GM23248 (cell line): Measurements from ENCODE around the gene ADAT3.

Experiments used
- EZH2 ChIP-seq: fragments of 200-600 bp; sonication (generic); IDR thresholded peaks from 2 replicates; pipeline ENCODE4 v1.6.1; 2018; ENCODE audit warnings: antibody characterized with exemption, mild to moderate bottlenecking; ENCODE audit not compliant: insufficient read depth, poor library complexity, severe bottlenecking
- EZH2phosphoT487 ChIP-seq: fragments of 200-600 bp; sonication (generic); IDR thresholded peaks from 2 replicates; pipeline ENCODE4 v1.6.1; 2018; ENCODE audit warnings: antibody characterized with exemption, moderate library complexity, mild to moderate bottlenecking, low read depth; ENCODE audit not compliant: insufficient read depth

DNA sequence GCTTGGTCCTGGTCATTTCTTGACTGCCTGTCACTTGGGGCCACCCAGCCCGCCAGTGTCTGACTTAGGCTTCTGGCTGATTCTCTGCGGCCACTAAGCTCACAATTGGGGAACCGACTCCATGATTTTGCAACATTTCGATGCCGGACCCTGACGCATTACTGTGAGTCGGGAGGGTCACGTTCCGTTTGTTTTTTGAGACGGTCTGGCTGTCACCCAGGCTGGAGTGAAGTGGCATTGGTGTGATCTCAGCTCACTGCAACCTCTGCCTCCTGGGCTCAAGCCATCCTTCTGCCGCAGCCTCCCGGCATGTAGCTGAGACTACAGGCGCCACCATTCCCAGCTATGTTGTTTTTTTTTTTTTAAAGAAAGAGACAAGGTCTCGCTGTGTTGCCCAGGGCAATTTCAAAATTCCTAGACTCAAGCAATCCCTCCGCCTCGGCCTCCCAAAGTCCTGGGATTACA, 3.2 kb upstream of the ADAT3 start:
- no peak for TF ChIP-seq EZH2phosphoT487
- TF ChIP-seq EZH2: no peak
